Cardiac muscle cell (in vitro differentiated cells and primary cell): ENCODE measurements around the gene SLC38A6. TPM values are rescaled to one million over a fixed set of nuclear protein-coding genes. Genes with fewer than 3 reads are reported as not detected.
A peak's percentile ranks its signal among the peaks of the same experiment; 100 is the strongest.

Source experiments
- DNase-seq, 2 donors: peaks; one replicate each; pipeline versions ENCODE4 v3.0.0 to v3.0.0-alpha.2; 2010 to 2017; ENCODE audit warnings: low read depth in 1 of 2, low spot score in 1 of 2
- H3K27ac ChIP-seq: fragments of 200-600 bp; sonication (generic); 2 replicates; pipeline ENCODE4 v1.5.1; 2016
- H3K27me3 ChIP-seq: fragments of 200-600 bp; sonication (generic); 2 replicates; pipeline ENCODE4 v1.6.0; 2016; ENCODE audit warnings: control low read depth
- H3K36me3 ChIP-seq: fragments of 200-600 bp; sonication (generic); 2 replicates; pipeline ENCODE4 v1.5.1; 2016; ENCODE audit warnings: control low read depth
- H3K4me1 ChIP-seq: fragments of 200-600 bp; sonication (generic); 2 replicates; pipeline ENCODE4 v1.8.1; 2017; ENCODE audit warnings: low read depth, mild to moderate bottlenecking, mixed run types
- H3K4me3 ChIP-seq: fragments of 200-600 bp; sonication (generic); 2 replicates; pipeline ENCODE4 v1.5.1; 2016; ENCODE audit warnings: mild to moderate bottlenecking
- H3K9me3 ChIP-seq: fragments of 200-600 bp; sonication (generic); 2 replicates; pipeline ENCODE4 v1.5.1; 2017; ENCODE audit warnings: low read depth, mild to moderate bottlenecking, control low read depth
- CTCF ChIP-seq: IDR thresholded peaks from 2 replicates; pipeline ENCODE4 v1.5.1; 2012; ENCODE audit warnings: low read depth, mild to moderate bottlenecking, low read length
- polyA plus RNA-seq: library from polyadenylated mRNA; unstranded; fragments of >200 nt; fragmentation: Nextera tagmentation; extraction: Ambion mirVana; gene quantifications from 2 replicates; pipeline ENCODE4 v1.2.1, GENCODE V29; 2016
- total RNA-seq: library from RNA; depleted of rRNA; stranded (reverse); fragments of >200 nt; gene quantifications from 2 replicates; pipeline ENCODE4 v1.2.3, GENCODE V29; 2016

Gene SLC38A6
- total and polyA plus RNA-seq, 2 experiments from 2014 or later: 5.7 to 15.1 TPM

DNA sequence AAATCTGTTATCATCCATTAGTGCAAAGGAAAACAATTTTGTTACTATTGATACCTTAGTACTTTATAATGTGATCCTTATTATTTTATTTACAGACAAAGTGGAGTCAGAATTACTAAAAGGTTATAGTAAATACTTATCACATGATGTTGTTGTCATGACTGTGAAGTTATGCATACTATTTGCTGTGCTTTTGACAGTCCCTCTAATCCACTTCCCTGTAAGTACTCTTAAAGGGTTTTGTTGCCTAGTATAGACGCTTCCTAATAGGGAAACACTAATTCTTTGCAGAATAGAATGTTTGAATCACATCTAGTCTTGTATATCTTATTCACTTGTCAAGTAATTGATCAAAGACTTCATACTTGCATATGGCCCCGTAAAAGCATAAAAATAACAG, 69.4 kb downstream of the SLC38A6 start:
- H3K9me3 ChIP-seq: no peaks in the 10 kb centered on the region
- no peak overlapping the region for H3K4me3 ChIP-seq
- H3K36me3 ChIP-seq: no peaks in the 10 kb centered on the region
- no peak for DNase-seq
- H3K4me1 ChIP-seq: peaks cover 10% of the 10 kb centered on the region
- no peaks in the 10 kb centered on the region for H3K27me3 ChIP-seq
- H3K27ac ChIP-seq: no peak overlapping the region
- TF ChIP-seq CTCF: no peak

DNA sequence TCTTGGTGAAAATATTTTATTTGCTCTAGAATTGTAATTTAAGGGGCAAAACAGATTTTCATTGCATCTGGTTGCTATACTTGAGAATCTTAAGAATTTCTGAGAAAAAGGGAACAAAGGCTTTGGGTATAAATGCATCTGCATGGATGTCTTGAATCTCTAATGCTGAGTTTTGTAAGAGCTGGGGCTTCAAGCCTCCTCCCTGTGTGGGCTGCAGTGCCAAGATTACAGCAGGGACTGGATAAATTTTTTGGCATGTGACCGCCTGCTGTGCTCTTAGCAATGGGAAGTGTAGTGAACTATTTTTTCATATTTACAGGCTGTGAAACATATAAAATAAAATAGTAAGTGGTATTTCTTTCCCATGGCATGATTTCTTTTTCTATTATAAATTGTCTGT, 70.0 kb downstream of the SLC38A6 start:
- TF ChIP-seq CTCF: no peak
- H3K36me3 ChIP-seq: no peaks in the 10 kb centered on the region
- H3K4me3 ChIP-seq: no peak overlapping the region
- no peak overlapping the region for H3K27ac ChIP-seq
- peaks cover 10% of the 10 kb centered on the region for H3K4me1 ChIP-seq
- H3K27me3 ChIP-seq: no peaks in the 10 kb centered on the region
- peak; percentile 26 to 72 for DNase-seq
- no peaks in the 10 kb centered on the region for H3K9me3 ChIP-seq

GRCh38 chr14:61051621-61052020, 70.6 kb downstream of the SLC38A6 start:
- H3K4me3 ChIP-seq: no peak overlapping the region
- H3K9me3 ChIP-seq: no peaks in the 10 kb centered on the region
- no peaks in the 10 kb centered on the region for H3K36me3 ChIP-seq
- TF ChIP-seq CTCF: no peak
- no peak overlapping the region for H3K27ac ChIP-seq
- no peaks in the 10 kb centered on the region for H3K27me3 ChIP-seq
- DNase-seq: no peak
- H3K4me1 ChIP-seq: peaks cover 10% of the 10 kb centered on the region

DNA sequence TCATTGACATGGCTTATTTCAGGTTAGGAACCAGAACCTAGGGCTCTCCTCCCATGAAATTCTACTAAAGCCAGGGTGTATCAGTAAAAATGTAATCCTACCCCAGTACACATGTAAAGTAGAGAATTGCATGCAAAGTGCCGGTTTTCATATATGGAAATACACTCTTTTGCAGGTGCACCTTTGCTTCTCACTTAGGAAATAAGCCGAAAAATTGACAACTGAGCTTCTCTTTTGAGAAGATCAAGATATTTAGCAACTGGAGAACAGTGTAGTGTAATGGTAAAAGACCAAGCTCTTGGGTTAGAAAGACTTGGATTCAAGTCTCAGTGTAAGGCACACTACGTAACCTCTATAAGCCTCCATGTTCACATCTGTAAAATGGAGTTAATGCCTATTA, 82.4 kb downstream of the SLC38A6 start:
- Histone ChIP-seq H3K36me3 (no peaks in the 10 kb centered on the region), H3K9me3 (no peaks in the 10 kb centered on the region), H3K4me1 (peaks cover 3% of the 10 kb centered on the region), H3K27me3 (no peaks in the 10 kb centered on the region), H3K27ac (no peak overlapping the region), H3K4me3 (no peak overlapping the region)
- DNase-seq: no peak
- no peak for TF ChIP-seq CTCF

DNA sequence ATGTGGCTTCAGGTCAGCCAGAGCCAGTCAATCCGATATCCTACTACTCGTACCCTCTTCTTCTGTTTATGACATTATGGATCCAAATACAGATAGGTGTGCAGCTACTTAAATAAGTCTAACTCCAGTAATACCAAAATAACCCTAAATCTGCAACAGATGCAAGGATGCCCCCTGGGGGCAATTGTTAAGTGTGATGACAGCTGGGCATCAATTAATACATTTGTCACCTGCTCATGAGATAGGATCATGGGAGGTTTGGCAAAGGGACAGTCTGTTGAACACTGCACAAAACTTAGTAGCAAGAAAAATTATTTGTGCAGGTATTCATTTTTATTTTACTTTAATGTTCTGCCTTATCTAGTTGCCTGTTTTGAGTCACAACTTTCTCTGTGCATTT, 83.2 kb downstream of the SLC38A6 start:
- Histone ChIP-seq H3K36me3 (no peaks in the 10 kb centered on the region), H3K9me3 (no peaks in the 10 kb centered on the region), H3K4me3 (no peak overlapping the region), H3K27me3 (no peaks in the 10 kb centered on the region), H3K4me1 (peaks cover 3% of the 10 kb centered on the region), H3K27ac (no peak overlapping the region)
- no peak for TF ChIP-seq CTCF
- no peak for DNase-seq

DNA sequence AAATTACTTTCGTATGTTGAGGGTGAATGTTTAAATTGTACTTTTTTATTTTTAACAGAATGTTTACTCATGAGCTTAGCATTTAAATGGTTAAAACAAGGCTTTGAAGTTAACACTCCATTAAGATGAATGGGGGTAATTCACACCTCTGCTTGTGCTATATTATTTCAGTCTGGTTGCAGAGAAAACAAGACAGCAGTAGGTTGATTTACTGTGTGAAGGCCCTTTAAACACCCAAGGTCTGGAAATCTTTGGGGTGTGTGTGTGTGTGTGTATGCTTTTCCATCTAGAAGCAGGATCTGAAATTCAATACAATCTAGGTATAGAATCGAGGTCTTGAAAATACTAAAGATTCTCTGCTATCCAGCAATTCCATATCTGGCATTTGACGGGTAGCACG, 83.8 kb downstream of the SLC38A6 start:
- H3K9me3 ChIP-seq: no peaks in the 10 kb centered on the region
- DNase-seq: no peak
- no peak overlapping the region for H3K4me3 ChIP-seq
- peaks cover 3% of the 10 kb centered on the region for H3K4me1 ChIP-seq
- no peak overlapping the region for H3K27ac ChIP-seq
- TF ChIP-seq CTCF: no peak
- H3K36me3 ChIP-seq: no peaks in the 10 kb centered on the region
- H3K27me3 ChIP-seq: no peaks in the 10 kb centered on the region
